OCI-LY7 (cell line): ENCODE results near the gene FAM32A. TPM values are rescaled to one million over a fixed set of nuclear protein-coding genes. Genes with fewer than 3 reads are reported as not detected.

Experiments used
- BruUV-seq: library from RNA; stranded (reverse); fragments of 400-500 nt; replicated peaks from 2 replicates; lab custom pipeline; 2021; lab: Mats Ljungman, UMichigan
- CTCF ChIA-PET: fragments of 300-600 bp; sonication (Branson Sonifier 250); formaldehyde crosslinking; loops from one replicate; lab custom pipeline; 2022; ENCODE audit warnings: antibody characterized with exemption; ENCODE audit not compliant: unreplicated experiment; lab: Charles Lee
- POLR2A ChIA-PET: fragments of 300-600 bp; sonication (Branson Sonifier 250); formaldehyde crosslinking; loops from one replicate; lab custom pipeline; 2022; ENCODE audit warnings: antibody characterized with exemption; lab: Charles Lee
- DNase-seq: peaks from one replicate; pipeline ENCODE4 v3.0.0-alpha.2; 2015; ENCODE audit warnings: low spot score
- H2AFZ ChIP-seq: fragments of 200-600 bp; sonication (generic), shearing (Covaris generic); 2 replicates; pipeline ENCODE4 v1.6.1; 2014; ENCODE audit warnings: mild to moderate bottlenecking, antibody characterized with exemption, low read length, moderate library complexity
- H3K27ac ChIP-seq: fragments of 200-600 bp; sonication (generic); 2 replicates; pipeline ENCODE4 v1.5.1; 2014; ENCODE audit warnings: mixed run types, low read depth, mild to moderate bottlenecking, moderate library complexity, low read length, inconsistent platforms; ENCODE audit not compliant: poor library complexity, severe bottlenecking
- H3K36me3 ChIP-seq: fragments of 200-600 bp; sonication (generic); 2 replicates; pipeline ENCODE4 v1.6.1; 2014; ENCODE audit warnings: mild to moderate bottlenecking, antibody characterized with exemption, low read length, moderate library complexity, mixed read lengths; ENCODE audit not compliant: insufficient read depth
- H3K4me1 ChIP-seq: fragments of 200-600 bp; sonication (generic); 2 replicates; pipeline ENCODE4 v1.5.1; 2014; ENCODE audit warnings: mild to moderate bottlenecking, low read length; ENCODE audit not compliant: insufficient read depth, poor library complexity, severe bottlenecking
- H3K4me2 ChIP-seq: fragments of 200-600 bp; sonication (generic); 2 replicates; pipeline ENCODE4 v1.6.1; 2014; ENCODE audit warnings: mild to moderate bottlenecking, low read length
- H3K4me3 ChIP-seq: fragments of 200-600 bp; sonication (generic); 2 replicates; pipeline ENCODE4 v1.5.1; 2014; ENCODE audit warnings: mild to moderate bottlenecking, low read depth, low read length; ENCODE audit not compliant: poor library complexity, severe bottlenecking
- H3K79me2 ChIP-seq: fragments of 200-600 bp; sonication (generic); 2 replicates; pipeline ENCODE4 v1.6.1; 2016; ENCODE audit warnings: low read depth, mild to moderate bottlenecking, low read length, moderate library complexity, mixed read lengths; ENCODE audit not compliant: insufficient read depth
- H3K9me2 ChIP-seq: fragments of 200-600 bp; sonication (generic); 2 replicates; pipeline ENCODE4 v1.6.1; 2016; ENCODE audit warnings: mild to moderate bottlenecking, low read length, mixed read lengths; ENCODE audit not compliant: insufficient read depth
- H3K9me3 ChIP-seq: fragments of 200-600 bp; sonication (generic); 2 replicates; pipeline ENCODE4 v1.6.1; 2014; ENCODE audit warnings: mild to moderate bottlenecking, mixed run types, low read length, mixed read lengths
- H4K20me1 ChIP-seq: fragments of 200-600 bp; sonication (generic); 2 replicates; pipeline ENCODE4 v1.6.1; 2014; ENCODE audit warnings: mild to moderate bottlenecking, antibody characterized with exemption, low read length, moderate library complexity, mixed read lengths; ENCODE audit not compliant: insufficient read depth
- EZH2phosphoT487 ChIP-seq: fragments of 200-600 bp; sonication (generic); IDR thresholded peaks from 2 replicates; pipeline ENCODE4 v1.6.1; 2018; ENCODE audit warnings: low read depth, borderline replicate concordance, mild to moderate bottlenecking, mixed run types, antibody characterized with exemption, low read length, moderate library complexity, mixed read lengths
- intact Hi-C: fragments of 100-400 bp; cut with micrococcal nuclease; formaldehyde crosslinking; loops from one replicate; pipeline ENCODE4 v1.10.0; 2022; ENCODE audit not compliant: unreplicated experiment
- total RNA-seq, 2 experiments: library from RNA; depleted of rRNA in 1 of 2; stranded (reverse); fragments of >200 nt in 1 of 2; shearing (Covaris generic) in 1 of 2; gene quantifications; 2 replicates each; pipeline ENCODE4 v1.2.3, GENCODE V29; 2014 to 2022
- TF ChIP-seq, protein P1 (sequence below): fragments of 200-600 bp; sonication (generic); conservative IDR thresholded peaks from 2 replicates; pipeline ENCODE4 v1.5.1; 2014; ENCODE audit warnings: mild to moderate bottlenecking, antibody characterized with exemption, low read length, moderate library complexity, mixed read lengths

Gene FAM32A
- total RNA-seq, 2 experiments from 2014 or later, result 64.5 to 71.0 TPM

DNA sequence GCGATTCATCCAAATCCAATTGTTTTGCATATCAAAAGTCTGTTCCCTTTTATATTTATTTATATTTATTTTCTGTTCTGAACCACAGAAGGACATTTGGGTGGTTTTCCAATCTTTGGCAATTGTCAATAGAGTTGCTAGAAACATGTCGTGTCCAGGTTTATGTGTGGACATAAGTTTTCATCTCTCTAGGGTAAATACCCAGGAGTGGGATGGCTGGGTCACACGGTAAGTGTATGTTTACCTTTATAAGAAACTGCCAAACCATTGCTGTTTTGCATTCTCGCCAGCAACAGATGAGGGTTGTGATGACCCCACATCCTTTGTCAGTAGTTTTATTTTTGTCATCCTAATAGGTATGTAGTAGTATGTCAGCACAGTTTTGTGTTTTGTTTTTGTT, 25.0 kb downstream of the FAM32A start:
- H3K9me2 ChIP-seq, result no peaks in the 10 kb centered on the region
- TF ChIP-seq EZH2phosphoT487, result no peak
- TF ChIP-seq, protein P1, sequence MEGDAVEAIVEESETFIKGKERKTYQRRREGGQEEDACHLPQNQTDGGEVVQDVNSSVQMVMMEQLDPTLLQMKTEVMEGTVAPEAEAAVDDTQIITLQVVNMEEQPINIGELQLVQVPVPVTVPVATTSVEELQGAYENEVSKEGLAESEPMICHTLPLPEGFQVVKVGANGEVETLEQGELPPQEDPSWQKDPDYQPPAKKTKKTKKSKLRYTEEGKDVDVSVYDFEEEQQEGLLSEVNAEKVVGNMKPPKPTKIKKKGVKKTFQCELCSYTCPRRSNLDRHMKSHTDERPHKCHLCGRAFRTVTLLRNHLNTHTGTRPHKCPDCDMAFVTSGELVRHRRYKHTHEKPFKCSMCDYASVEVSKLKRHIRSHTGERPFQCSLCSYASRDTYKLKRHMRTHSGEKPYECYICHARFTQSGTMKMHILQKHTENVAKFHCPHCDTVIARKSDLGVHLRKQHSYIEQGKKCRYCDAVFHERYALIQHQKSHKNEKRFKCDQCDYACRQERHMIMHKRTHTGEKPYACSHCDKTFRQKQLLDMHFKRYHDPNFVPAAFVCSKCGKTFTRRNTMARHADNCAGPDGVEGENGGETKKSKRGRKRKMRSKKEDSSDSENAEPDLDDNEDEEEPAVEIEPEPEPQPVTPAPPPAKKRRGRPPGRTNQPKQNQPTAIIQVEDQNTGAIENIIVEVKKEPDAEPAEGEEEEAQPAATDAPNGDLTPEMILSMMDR, result no peak
- ChIA-PET CTCF (no interaction called here), POLR2A (no interaction called here)
- peaks cover 16% of the 10 kb centered on the region for H3K79me2 ChIP-seq
- H3K27ac ChIP-seq, result no peak overlapping the region
- intact Hi-C loops, result no loop called here
- peaks cover 84% of the 10 kb centered on the region for H3K36me3 ChIP-seq
- no peak overlapping the region for H3K4me2 ChIP-seq
- DNase-seq, result no peak
- no peak overlapping the region for H2AFZ ChIP-seq
- H4K20me1 ChIP-seq, result no peaks in the 10 kb centered on the region
- H3K4me1 ChIP-seq, result no peaks in the 10 kb centered on the region
- H3K4me3 ChIP-seq, result no peak overlapping the region
- no TSS peak for BruUV-seq
- H3K9me3 ChIP-seq, result no peaks in the 10 kb centered on the region

DNA sequence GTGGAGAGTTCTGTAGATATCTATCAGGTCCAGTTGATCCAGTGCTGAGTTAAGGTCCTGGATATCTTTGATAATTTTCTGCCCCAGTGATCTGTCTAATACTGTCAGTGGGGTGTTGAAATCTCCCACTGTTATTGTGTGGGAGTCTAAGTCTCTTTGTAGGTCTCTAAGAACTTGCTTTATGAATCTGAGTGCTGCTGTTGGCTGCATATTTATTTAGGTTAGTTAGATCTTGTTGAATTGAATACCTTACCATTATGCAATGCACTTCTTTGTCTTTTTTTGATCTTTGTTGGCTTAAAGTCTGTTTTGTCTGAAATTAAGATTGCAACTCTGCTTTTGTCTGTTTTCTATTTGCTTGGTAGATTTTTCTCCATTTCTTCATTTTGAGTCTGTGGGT, 27.9 kb downstream of the FAM32A start:
- H3K9me2 ChIP-seq, result no peaks in the 10 kb centered on the region
- no peak for TF ChIP-seq EZH2phosphoT487
- peaks cover 16% of the 10 kb centered on the region for H3K79me2 ChIP-seq
- no peak overlapping the region for H3K27ac ChIP-seq
- H3K36me3 ChIP-seq, result peaks cover 94% of the 10 kb centered on the region
- H3K4me1 ChIP-seq, result no peaks in the 10 kb centered on the region
- intact Hi-C loops, result no loop called here
- no TSS peak for BruUV-seq
- ChIA-PET CTCF (no interaction called here), POLR2A (no interaction called here)
- no peaks in the 10 kb centered on the region for H3K9me3 ChIP-seq
- DNase-seq, result no peak
- H2AFZ ChIP-seq, result no peak overlapping the region
- no peak overlapping the region for H3K4me3 ChIP-seq
- no peaks in the 10 kb centered on the region for H4K20me1 ChIP-seq
- no peak overlapping the region for H3K4me2 ChIP-seq

DNA sequence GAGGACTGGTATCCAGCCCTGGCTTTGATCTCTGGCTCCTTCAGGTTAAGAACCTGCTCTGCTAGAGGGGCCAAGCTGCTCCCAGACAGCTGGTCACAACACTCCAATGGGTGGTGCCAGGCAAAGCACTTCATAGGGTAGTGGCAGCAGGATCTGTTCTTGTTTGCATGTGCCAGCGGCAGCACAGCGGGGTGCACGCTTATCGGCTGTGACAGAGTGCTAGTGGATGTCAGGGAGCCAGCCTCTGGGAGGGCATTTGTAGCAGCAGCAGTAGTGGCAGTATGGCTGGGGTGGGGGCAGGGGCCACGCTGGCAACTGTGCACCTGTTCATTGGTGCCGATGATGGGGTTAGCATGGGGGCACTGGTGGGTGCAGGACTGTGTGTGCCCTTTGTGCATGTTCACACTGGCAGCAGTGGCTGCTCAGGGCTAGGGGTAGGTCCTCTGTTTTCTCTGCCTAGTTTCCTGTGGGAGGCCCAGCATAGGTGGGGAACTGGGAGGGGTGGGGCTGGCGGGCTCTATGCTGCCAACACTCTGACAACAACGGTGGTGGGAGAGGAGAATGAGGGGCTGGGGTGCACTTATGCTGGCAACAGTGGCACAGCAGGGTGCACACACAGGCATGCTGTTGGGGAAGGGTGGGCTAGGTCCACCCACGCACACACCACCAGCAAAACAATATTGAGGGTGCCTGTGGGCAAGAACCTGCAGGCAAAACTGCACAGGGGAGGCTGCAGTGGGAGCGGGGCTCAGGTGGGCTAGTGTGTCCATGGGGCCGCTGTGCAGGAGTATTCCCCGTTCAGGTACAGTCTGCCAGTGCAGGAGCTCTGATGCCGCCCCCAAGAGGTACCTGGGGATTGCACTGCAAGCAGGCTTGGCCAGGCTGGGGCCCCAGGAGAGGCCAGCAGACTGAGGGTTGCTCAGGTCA, 31.8 kb downstream of the FAM32A start:
- H3K9me2 ChIP-seq, result no peaks in the 10 kb centered on the region
- peaks cover 93% of the 10 kb centered on the region for H3K36me3 ChIP-seq
- TF ChIP-seq, protein P1, result no peak
- no peak for TF ChIP-seq EZH2phosphoT487
- no peak overlapping the region for H2AFZ ChIP-seq
- H3K79me2 ChIP-seq, result peaks cover 16% of the 10 kb centered on the region
- intact Hi-C loops, result no loop called here
- no TSS peak for BruUV-seq
- no peak overlapping the region for H3K4me3 ChIP-seq
- no peak overlapping the region for H3K27ac ChIP-seq
- ChIA-PET POLR2A (no interaction called here), CTCF (interaction anchor here (0.6 kb wide), 1 partner anchor 82 kb away, joined by 3 read pairs; no protein-coding TSS in a partner anchor)
- H4K20me1 ChIP-seq, result no peaks in the 10 kb centered on the region
- no peak for DNase-seq
- no peak overlapping the region for H3K4me2 ChIP-seq
- peaks cover 24% of the 10 kb centered on the region for H3K9me3 ChIP-seq
- H3K4me1 ChIP-seq, result no peaks in the 10 kb centered on the region
